ENCODE results near the gene NAA40.

NAA40 gene

GRCh38 chr11:63909591-63910506, 29.0 kb upstream of the NAA40 start:
- H2AFZ ChIP-seq (ENCODE audit: low read depth, low read length) = no peak overlapping the region
- H3K9me3 ChIP-seq (ENCODE audit: insufficient read depth, low read length, severe bottlenecking) = no peaks in the 10 kb centered on the region
- DNase-seq (no peak), ATAC-seq (ENCODE audit: insufficient read depth, low read depth) (no peak)
- TF ChIP-seq EZH2 (IDR thresholded peaks at IDR 0.05; ENCODE audit: borderline replicate concordance, low read depth, low read length, severe bottlenecking) (no peak), CTCF (IDR thresholded peaks at IDR 0.05; ENCODE audit: borderline replicate concordance, extremely low read depth, low read length, poor library complexity, severe bottlenecking) (no peak)
- H3K4me2 ChIP-seq (ENCODE audit: insufficient read depth, low read length) = no peak overlapping the region
- no peak overlapping the region for H3K4me3 ChIP-seq (ENCODE audit: low read depth in 1 of 2, low read length in 2 of 2)
- peaks cover 40% of the 10 kb centered on the region for H3K36me3 ChIP-seq (ENCODE audit: insufficient read depth, low read length)
- no peaks in the 10 kb centered on the region for H3K4me1 ChIP-seq (ENCODE audit: insufficient read depth, low read length)
- peaks cover 10% of the 10 kb centered on the region for H4K20me1 ChIP-seq (ENCODE audit: insufficient read depth, low read length)
- no peaks in the 10 kb centered on the region for H3K79me2 ChIP-seq (ENCODE audit: insufficient read depth, low read length)
- no peaks in the 10 kb centered on the region for H3K27me3 ChIP-seq (ENCODE audit: insufficient read depth, low read length, poor library complexity)
- H3K27ac ChIP-seq (ENCODE audit: low read length) = no peak overlapping the region
- no peak overlapping the region for H3K9ac ChIP-seq (ENCODE audit: low read depth, low read length)

- Histone ChIP-seq H3K4me3 (ENCODE audit: low read depth in 1 of 2, low read length in 2 of 2) (no peak overlapping the region), H3K27ac (ENCODE audit: low read length) (no peak overlapping the region), H3K36me3 (ENCODE audit: insufficient read depth, low read length) (peaks cover 33% of the 10 kb centered on the region), H3K79me2 (ENCODE audit: insufficient read depth, low read length) (no peaks in the 10 kb centered on the region), H3K9ac (ENCODE audit: low read depth, low read length) (no peak overlapping the region), H3K27me3 (ENCODE audit: insufficient read depth, low read length, poor library complexity) (no peaks in the 10 kb centered on the region), H3K4me2 (ENCODE audit: insufficient read depth, low read length) (no peak overlapping the region), H2AFZ (ENCODE audit: low read depth, low read length) (no peak overlapping the region), H4K20me1 (ENCODE audit: insufficient read depth, low read length) (peaks cover 13% of the 10 kb centered on the region), H3K4me1 (ENCODE audit: insufficient read depth, low read length) (peaks cover 1% of the 10 kb centered on the region), H3K9me3 (ENCODE audit: insufficient read depth, low read length, severe bottlenecking) (no peaks in the 10 kb centered on the region)
- no peak for DNase-seq
- TF ChIP-seq CTCF (IDR thresholded peaks at IDR 0.05; ENCODE audit: borderline replicate concordance, extremely low read depth, low read length, poor library complexity, severe bottlenecking) (no peak), EZH2 (IDR thresholded peaks at IDR 0.05; ENCODE audit: borderline replicate concordance, low read depth, low read length, severe bottlenecking) (no peak)
- no peak for ATAC-seq (ENCODE audit: insufficient read depth, low read depth)
These were observed 28.1 kb upstream of the NAA40 start for GRCh38 chr11:63910675-63911074.

- Histone ChIP-seq H3K9ac (ENCODE audit: low read depth, low read length) (no peak overlapping the region), H3K4me1 (ENCODE audit: insufficient read depth, low read length) (peaks cover 9% of the 10 kb centered on the region), H4K20me1 (ENCODE audit: insufficient read depth, low read length) (peaks cover 13% of the 10 kb centered on the region), H3K4me3 (ENCODE audit: low read depth in 1 of 2, low read length in 2 of 2) (no peak overlapping the region), H3K27me3 (ENCODE audit: insufficient read depth, low read length, poor library complexity) (no peaks in the 10 kb centered on the region), H2AFZ (ENCODE audit: low read depth, low read length) (no peak overlapping the region), H3K9me3 (ENCODE audit: insufficient read depth, low read length, severe bottlenecking) (no peaks in the 10 kb centered on the region), H3K36me3 (ENCODE audit: insufficient read depth, low read length) (peaks cover 29% of the 10 kb centered on the region), H3K27ac (ENCODE audit: low read length) (no peak overlapping the region), H3K79me2 (ENCODE audit: insufficient read depth, low read length) (no peaks in the 10 kb centered on the region), H3K4me2 (ENCODE audit: insufficient read depth, low read length) (no peak overlapping the region)
- DNase-seq (no peak), ATAC-seq (ENCODE audit: insufficient read depth, low read depth) (no peak)
- TF ChIP-seq CTCF (IDR thresholded peaks at IDR 0.05; ENCODE audit: borderline replicate concordance, extremely low read depth, low read length, poor library complexity, severe bottlenecking) = no peak
- TF ChIP-seq EZH2 (IDR thresholded peaks at IDR 0.05; ENCODE audit: borderline replicate concordance, low read depth, low read length, severe bottlenecking) = no peak
These were observed 27.4 kb upstream of the NAA40 start for GRCh38 chr11:63911440-63911839.
